Tibial nerve (tissue), 4 donors: ENCODE results near the gene CCDC177. TPM values are rescaled to one million over a fixed set of nuclear protein-coding genes. Genes with fewer than 3 reads are reported as not detected.

Experiments
- DNase-seq, 2 donors: peaks; one replicate each; pipeline ENCODE4 v3.0.0-alpha.2; 2019; ENCODE audit warnings: low spot score in 2 of 2
- H3K27ac ChIP-seq, 4 donors: fragments of 200-600 bp; sonication (generic) in 3 of 4; one replicate each; pipeline ENCODE4 v1.5.1; 2017 to 2019; ENCODE audit warnings: mild to moderate bottlenecking in 1 of 4
- H3K27me3 ChIP-seq, 2 donors: fragments of 200-600 bp; sonication (generic) in 1 of 2; one replicate each; pipeline versions ENCODE4 v1.5.1 to v1.6.0; 2017 to 2019
- H3K36me3 ChIP-seq, 3 donors: fragments of 200-600 bp; sonication (generic); one replicate each; pipeline ENCODE4 v1.5.1; 2018 to 2019
- H3K4me1 ChIP-seq, 4 donors: fragments of 200-600 bp; sonication (generic) in 3 of 4; one replicate each; pipeline ENCODE4 v1.5.1; 2017 to 2019
- H3K4me3 ChIP-seq, 4 donors: fragments of 200-600 bp; sonication (generic) in 3 of 4; one replicate each; pipeline ENCODE4 v1.5.1; 2017 to 2019; ENCODE audit warnings: mild to moderate bottlenecking in 1 of 4, moderate library complexity in 1 of 4
- H3K9me3 ChIP-seq, 4 donors: fragments of 200-600 bp; sonication (generic) in 3 of 4; one replicate each; pipeline ENCODE4 v1.5.1; 2017 to 2019
- EP300 ChIP-seq, 2 donors: sonication (generic); formaldehyde crosslinking; IDR thresholded peaks; one replicate each; pipeline ENCODE4 v1.6.1; 2017; ENCODE audit warnings: antibody characterized with exemption in 2 of 2, mild to moderate bottlenecking in 1 of 2
- POLR2A ChIP-seq, 2 donors: fragments of 450-650 bp; IDR thresholded peaks; one replicate each; pipeline ENCODE4 v1.6.1; 2017; ENCODE audit warnings: antibody characterized with exemption in 2 of 2, mild to moderate bottlenecking in 2 of 2, moderate library complexity in 2 of 2
- WGBS, 2 donors: methylation state at CpG; one replicate each; pipeline ENCODE4 v1.1.5; 2018; 5-methylcytosine and 5-hydroxymethylcytosine counted together
- total RNA-seq, 4 donors: library from RNA; depleted of rRNA; stranded (reverse); fragments of >200 nt; gene quantifications; one replicate each; pipeline ENCODE4 v1.1.0, GENCODE V29; 2016
- TF ChIP-seq, protein P1 (sequence below), 5 experiments: fragments of 200-600 bp in 3 of 5; fragments of 450-650 bp in 2 of 5; sonication (generic) in 3 of 5; IDR thresholded peaks; one replicate each; pipeline ENCODE4 v1.5.1; 2016 to 2019; ENCODE audit warnings: antibody characterized with exemption in 5 of 5, mild to moderate bottlenecking in 3 of 5, moderate library complexity in 2 of 5

The CCDC177 gene
- total RNA-seq, 4 donors from 2014 or later = not detected

DNA sequence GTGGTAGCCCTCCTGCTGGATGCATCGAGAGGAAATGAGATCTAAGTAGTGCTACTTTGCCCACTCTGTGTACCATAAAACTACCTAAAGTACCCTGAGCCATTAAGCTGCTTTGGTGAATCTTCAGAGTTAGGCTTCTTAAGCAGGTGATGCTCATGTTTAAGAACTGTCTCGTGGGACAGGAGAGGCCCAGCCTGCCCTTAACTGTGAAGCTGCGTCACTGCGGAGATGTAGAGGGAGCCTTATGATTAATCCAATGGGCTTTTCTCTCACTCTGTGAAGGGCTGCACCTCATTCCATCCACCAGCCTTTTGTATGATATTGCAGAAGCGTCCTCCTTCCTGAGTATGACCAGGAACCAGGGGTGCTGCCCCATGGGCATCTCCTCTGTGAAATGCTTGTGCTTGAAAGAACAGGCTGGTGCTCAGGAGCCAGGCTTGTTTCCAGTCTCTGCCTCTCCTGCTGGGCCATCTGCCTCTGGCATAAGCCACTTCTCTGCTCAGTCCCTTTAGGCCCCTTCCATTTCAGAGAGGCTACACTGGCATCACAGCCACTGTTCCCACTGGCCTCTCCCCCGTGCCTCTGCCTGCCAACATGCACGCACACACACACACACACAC, 6.8 kb upstream of the CCDC177 start:
- DNase-seq = no peak
- H3K27me3 ChIP-seq = peaks cover 0 to 8% of the 10 kb centered on the region in 2 donors
- no peak overlapping the region for H3K4me3 ChIP-seq
- no peaks in the 10 kb centered on the region for H3K9me3 ChIP-seq
- peaks cover 0 to 4% (median 0%) of the 10 kb centered on the region in 4 donors for H3K4me1 ChIP-seq
- H3K27ac ChIP-seq = no peak overlapping the region
- TF ChIP-seq POLR2A (IDR thresholded peaks at IDR 0.05) (no peak), EP300 (IDR thresholded peaks at IDR 0.05) (no peak)
- WGBS, 2 donors = 78 to 79% methylated on average over 7 of the region's 7 CpGs
- H3K36me3 ChIP-seq = no peaks in the 10 kb centered on the region

DNA sequence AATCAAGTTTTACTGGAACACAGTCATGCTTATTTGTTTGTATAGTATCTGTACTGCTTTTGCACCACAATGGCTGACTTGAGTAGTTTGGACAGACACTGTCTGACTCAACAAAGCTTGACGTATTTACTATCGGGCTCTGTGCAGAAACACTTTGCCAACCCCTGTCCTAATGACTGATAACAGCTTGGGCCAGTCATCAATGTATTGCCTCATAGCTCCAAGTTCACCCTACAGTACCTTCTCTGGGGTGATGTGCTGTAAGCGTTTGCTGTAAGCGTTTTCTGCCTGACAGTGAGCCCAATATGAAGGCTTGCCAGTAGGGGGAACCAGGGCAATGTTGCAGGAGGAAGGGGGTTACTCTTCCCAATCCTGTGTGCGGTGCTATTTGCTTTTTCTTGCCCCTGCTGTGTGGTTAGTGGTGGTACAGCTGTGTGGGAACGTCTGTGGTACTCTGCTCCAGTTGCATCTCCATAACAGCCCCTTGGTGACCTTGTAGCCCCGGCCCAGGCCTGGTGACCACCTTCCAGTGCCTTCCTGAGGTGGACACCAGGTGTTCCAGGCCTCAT, 5.4 kb upstream of the CCDC177 start:
- H3K4me1 ChIP-seq = peaks cover 0 to under 1% (median 0%) of the 10 kb centered on the region in 4 donors
- no peak overlapping the region for H3K4me3 ChIP-seq
- DNase-seq = no peak
- TF ChIP-seq, protein P1, sequence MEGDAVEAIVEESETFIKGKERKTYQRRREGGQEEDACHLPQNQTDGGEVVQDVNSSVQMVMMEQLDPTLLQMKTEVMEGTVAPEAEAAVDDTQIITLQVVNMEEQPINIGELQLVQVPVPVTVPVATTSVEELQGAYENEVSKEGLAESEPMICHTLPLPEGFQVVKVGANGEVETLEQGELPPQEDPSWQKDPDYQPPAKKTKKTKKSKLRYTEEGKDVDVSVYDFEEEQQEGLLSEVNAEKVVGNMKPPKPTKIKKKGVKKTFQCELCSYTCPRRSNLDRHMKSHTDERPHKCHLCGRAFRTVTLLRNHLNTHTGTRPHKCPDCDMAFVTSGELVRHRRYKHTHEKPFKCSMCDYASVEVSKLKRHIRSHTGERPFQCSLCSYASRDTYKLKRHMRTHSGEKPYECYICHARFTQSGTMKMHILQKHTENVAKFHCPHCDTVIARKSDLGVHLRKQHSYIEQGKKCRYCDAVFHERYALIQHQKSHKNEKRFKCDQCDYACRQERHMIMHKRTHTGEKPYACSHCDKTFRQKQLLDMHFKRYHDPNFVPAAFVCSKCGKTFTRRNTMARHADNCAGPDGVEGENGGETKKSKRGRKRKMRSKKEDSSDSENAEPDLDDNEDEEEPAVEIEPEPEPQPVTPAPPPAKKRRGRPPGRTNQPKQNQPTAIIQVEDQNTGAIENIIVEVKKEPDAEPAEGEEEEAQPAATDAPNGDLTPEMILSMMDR (IDR thresholded peaks at IDR 0.05) = peak in 3 of 5 experiments; percentile 6 to 17 (median 11)
- no peak for TF ChIP-seq POLR2A (IDR thresholded peaks at IDR 0.05)
- 45 to 46% methylated on average over 7 of the region's 7 CpGs for WGBS, 2 donors
- H3K9me3 ChIP-seq = no peaks in the 10 kb centered on the region
- peaks cover 0 to 22% of the 10 kb centered on the region in 2 donors for H3K27me3 ChIP-seq
- H3K27ac ChIP-seq = no peak overlapping the region
- no peaks in the 10 kb centered on the region for H3K36me3 ChIP-seq

DNA sequence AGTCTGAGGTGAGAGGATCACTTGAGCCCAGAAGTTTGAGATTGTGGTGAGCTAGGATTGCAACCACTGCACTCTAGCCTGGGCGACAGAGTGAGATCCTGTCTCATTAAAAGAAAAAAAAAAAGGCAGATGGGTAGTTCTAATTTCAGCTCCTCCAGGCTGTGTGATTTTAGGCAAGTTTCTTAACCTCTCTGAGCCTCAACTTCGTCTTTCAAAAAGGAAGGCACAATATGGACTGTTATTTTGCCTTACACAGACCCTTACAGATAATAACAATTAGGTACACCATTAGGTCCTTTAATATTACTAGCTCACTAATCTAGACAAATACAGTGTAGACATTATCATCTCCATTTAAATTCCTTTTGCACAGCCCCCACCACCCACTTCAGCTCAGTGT, 4.8 kb upstream of the CCDC177 start:
- TF ChIP-seq EP300 (IDR thresholded peaks at IDR 0.05) (no peak), POLR2A (IDR thresholded peaks at IDR 0.05) (no peak)
- H3K4me1 ChIP-seq = peaks cover 0 to 4% (median 3%) of the 10 kb centered on the region in 4 donors
- no peak overlapping the region for H3K4me3 ChIP-seq
- H3K36me3 ChIP-seq = no peaks in the 10 kb centered on the region
- H3K27me3 ChIP-seq = peaks cover 0 to 28% of the 10 kb centered on the region in 2 donors
- DNase-seq = no peak
- WGBS, 2 donors = 77 to 93% methylated on average over 2 of the region's 2 CpGs
- H3K27ac ChIP-seq = no peak overlapping the region
- no peaks in the 10 kb centered on the region for H3K9me3 ChIP-seq

DNA sequence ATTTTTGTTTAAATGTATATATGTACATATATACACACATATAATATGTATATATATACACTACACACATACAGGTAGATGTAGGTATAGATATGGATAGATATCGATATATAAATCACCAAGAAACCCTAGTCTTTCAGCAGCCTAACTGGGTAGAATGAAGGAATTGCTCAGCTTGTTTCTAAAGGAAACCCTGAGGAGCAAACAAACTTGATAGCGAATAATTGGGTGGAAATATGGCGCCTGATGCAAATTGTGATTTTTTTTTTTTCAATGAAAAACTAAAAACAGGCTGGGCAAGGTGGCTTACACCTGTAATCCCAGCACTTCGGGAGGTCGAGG, 254 bp upstream of the CCDC177 start:
- Histone ChIP-seq H3K27me3 (peaks cover 3 to 71% of the 10 kb centered on the region in 2 donors), H3K27ac (no peak overlapping the region), H3K9me3 (no peaks in the 10 kb centered on the region), H3K36me3 (no peaks in the 10 kb centered on the region), H3K4me3 (no peak overlapping the region), H3K4me1 (peaks cover 0 to 38% (median 25%) of the 10 kb centered on the region in 4 donors)
- no peak for DNase-seq
- TF ChIP-seq, protein P1 (IDR thresholded peaks at IDR 0.05) = no peak
- 49 to 51% methylated on average over 5 of the region's 5 CpGs for WGBS, 2 donors

DNA sequence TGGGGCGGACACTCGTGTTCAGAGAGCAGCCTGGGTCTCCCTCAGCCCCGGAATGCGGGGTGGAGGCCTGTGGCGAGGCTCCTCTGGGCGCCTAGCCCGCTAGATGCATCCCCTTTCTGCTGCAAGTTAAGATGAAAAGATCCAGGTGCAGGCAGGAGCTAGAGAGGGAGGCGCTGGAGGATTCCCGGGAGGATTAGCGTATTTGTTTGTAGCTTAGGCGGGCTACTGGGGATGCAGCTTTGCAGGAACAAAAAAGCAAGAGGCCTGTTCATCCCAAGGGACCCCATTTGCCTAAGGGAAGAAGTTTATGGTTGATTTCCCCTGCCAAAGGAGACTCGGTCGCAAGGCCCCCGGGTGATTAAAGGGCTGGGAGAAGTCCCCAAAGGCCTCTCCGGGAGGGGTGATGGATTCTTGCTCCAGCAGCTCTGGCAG, 824 bp downstream of the CCDC177 start:
- peak overlapping the region in 2 of 4 donors; percentile 15 to 52 for H3K4me3 ChIP-seq
- H3K4me1 ChIP-seq = peaks cover 0 to 38% (median 25%) of the 10 kb centered on the region in 4 donors
- no peak overlapping the region for H3K27ac ChIP-seq
- TF ChIP-seq, protein P1 (IDR thresholded peaks at IDR 0.05) = no peak
- no peak for TF ChIP-seq EP300 (IDR thresholded peaks at IDR 0.05)
- TF ChIP-seq POLR2A (IDR thresholded peaks at IDR 0.05) = no peak
- H3K36me3 ChIP-seq = no peaks in the 10 kb centered on the region
- WGBS, 2 donors = 3 to 6% methylated on average over 14 to 15 of the region's 15 CpGs
- no peak for DNase-seq
- H3K27me3 ChIP-seq = peaks cover 3 to 82% of the 10 kb centered on the region in 2 donors
- no peaks in the 10 kb centered on the region for H3K9me3 ChIP-seq

DNA sequence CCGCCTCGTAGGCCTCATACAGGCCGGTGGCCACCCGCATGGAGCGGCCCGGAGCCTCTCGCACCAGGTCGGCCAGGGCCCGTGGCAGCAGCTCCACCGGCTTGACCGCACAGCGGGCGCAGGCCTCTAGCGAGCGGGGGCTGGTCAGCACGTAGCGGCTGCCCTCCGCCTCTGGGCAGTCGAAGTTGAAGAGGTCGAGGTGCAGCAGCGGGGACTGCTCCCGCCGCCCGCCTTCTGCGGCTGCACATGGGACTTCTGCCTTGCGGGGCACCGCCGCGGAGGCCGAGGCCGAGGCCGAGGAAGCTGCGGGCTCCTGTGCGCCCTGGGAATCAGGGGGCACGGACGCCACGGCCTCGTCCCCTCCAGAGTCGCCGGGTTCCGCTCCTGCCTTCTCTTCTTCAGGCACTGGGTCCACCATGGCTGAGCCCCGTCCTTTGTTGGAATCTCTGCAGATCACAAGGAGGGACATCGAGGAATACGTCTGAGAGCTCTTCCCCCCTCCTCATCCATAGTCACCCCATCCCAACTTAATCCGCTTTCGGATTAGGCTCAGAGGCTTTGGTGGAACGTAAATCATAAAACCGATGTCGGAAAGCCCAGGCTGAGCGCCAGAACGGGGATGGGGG, 1.4 kb downstream of the CCDC177 start:
- H3K27ac ChIP-seq = no peak overlapping the region
- H3K9me3 ChIP-seq = no peaks in the 10 kb centered on the region
- DNase-seq = no peak
- WGBS, 2 donors = 16 to 30% methylated on average over 28 to 30 of the region's 51 CpGs
- peaks cover 3 to 87% of the 10 kb centered on the region in 2 donors for H3K27me3 ChIP-seq
- H3K4me3 ChIP-seq = peak overlapping the region in 2 of 4 donors; percentile 15 to 52
- no peaks in the 10 kb centered on the region for H3K36me3 ChIP-seq
- peaks cover 0 to 38% (median 25%) of the 10 kb centered on the region in 4 donors for H3K4me1 ChIP-seq
- TF ChIP-seq, protein P1 (IDR thresholded peaks at IDR 0.05) = no peak
- TF ChIP-seq POLR2A (IDR thresholded peaks at IDR 0.05) (no peak), EP300 (IDR thresholded peaks at IDR 0.05) (no peak)
